NCI-H2227 treated with DMSO at 0.1 percent for 48 hours (cell line): Measurements from ENCODE around the gene GASK1A.
"Not testable (repeated sequence)": the region's sequence is repeated elsewhere in the genome, so short reads cannot be mapped to it uniquely, and the experiment has no call there.

ENCODE experiments used
- DNase-seq: peaks from one replicate; lab custom pipeline; 2025; lab: John Stamatoyannopoulos, UW

The GASK1A gene

GRCh38 chr3:42979044-42979972, at the start of gene GASK1A:
TSS of gene GASK1A (plus strand) at chr3:42979311. CDS start at chr3:42979643, 332 bp downstream.
- DNase-seq: no peak

GRCh38 chr3:42934111-42934510, 45.0 kb upstream of the GASK1A start:
- DNase-seq: no peak

DNA sequence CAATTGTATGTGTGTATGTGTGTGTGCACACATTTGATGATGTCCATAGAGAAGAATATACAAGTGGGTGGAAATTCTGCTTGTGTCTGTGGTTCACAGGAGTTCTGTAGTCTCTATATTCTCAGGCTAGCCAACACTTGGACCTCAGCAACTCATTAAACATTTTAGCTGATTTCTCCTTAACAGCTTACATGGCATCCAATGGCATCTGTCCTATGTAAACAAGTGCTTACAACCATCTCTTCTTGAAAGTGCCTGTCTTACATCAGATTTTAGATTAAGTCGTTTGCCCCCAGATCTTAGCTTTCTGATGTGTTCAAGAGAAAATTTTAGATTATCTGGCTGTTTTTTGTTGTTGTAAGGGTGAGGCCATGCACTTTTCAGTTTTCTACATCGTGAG, 44.2 kb upstream of the GASK1A start:
- DNase-seq: no peak

DNA sequence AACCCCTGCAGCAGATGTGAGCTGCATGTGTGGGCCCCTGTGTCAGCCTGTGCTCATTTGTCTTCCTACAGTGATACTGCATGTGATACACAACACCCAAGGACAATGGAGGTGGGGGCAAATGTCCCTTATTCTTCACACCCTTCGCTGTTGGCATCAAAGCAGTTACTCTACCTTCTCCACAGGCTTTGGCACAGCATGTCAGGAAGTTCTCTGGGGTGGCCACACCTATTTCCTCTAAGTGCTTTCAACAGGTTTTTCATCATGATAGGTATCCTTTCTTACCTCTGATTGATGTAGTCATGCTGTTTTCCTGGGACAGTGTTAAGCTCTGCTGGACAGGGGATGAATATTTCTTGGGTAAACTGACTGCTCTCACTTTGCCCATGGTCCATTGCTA, 43.6 kb upstream of the GASK1A start:
- DNase-seq: no peak

- DNase-seq: no peak
Measured at GRCh38 chr3:42936157-42936981, 42.7 kb upstream of the GASK1A start.

GRCh38 chr3:42937334-42937733, 41.8 kb upstream of the GASK1A start:
- no peak for DNase-seq

DNA sequence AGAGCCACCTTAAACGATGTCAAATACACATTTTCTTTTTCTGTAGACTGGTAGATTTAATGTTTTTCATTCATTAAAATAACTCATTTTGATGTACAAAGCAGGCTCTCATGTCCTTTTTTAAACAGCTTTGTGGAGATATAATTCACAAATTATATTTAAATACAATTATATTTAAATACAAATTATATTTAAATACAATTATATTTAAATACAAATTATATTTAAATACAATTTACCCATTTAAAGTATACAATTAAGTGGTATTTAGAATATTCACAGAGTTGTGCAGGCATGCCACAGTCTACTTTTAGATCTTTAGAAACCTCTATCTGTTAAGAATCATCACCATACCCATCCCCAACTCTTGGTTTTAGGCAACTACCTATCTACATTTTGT, 36.4 kb upstream of the GASK1A start:
- DNase-seq: no peak

DNA sequence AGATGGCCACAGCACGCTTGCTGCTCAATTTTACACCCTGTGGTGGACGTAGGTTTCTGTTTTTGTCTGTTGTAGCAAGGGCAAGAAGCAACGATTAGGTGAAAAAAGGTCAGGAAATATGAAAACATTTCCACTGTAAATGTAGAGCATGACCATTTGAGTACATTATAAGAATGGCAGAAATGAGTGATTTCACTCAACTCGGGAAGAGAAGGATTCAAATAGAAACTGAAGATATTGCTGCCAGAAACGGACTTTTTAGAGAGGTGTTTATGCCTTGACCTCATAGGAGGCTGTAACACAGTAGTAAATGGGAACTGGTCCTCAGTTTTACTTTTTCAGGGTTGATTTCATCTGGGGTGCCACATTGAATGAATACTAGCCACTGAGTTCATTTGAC, 33.1 kb upstream of the GASK1A start:
- DNase-seq: no peak

DNA sequence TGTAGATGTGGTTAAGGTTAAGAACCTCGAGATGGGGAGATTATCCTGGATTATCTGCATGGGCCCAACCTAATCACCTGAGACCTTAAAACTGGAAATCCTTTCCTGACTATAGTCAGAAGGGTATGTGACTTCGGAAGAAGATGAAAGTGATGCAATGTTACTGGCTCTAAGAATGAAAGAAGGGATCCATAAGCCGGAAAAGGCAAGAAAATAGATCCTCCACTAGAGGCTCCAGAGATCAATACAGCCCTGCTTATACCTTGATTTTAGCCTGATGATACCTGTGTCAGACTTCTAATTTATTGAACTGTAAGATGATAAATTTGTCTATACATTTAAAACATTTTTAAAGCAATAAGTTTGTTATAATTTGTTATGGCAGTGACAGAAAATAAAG, 21.5 kb upstream of the GASK1A start:
- no peak for DNase-seq

DNA sequence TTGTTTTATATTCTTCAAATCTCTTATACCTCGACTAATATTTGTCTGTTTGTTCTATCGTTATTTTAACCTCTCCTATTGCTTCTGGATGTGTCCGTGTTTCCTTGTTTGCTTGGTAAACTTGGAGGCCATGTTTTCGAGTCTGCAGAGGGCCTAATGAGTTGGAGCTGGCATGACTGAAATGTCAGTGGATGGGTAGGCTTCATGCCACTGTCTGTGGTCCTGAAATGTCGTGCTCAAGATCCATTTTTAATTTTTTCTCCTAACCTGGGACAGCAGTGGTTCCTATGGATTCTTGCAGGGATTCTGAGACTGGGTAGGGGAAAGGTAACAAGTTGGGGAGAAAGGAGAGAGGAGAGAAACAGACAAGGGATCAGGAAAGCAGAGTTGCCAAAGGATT, 18.8 kb upstream of the GASK1A start:
- no peak for DNase-seq

DNA sequence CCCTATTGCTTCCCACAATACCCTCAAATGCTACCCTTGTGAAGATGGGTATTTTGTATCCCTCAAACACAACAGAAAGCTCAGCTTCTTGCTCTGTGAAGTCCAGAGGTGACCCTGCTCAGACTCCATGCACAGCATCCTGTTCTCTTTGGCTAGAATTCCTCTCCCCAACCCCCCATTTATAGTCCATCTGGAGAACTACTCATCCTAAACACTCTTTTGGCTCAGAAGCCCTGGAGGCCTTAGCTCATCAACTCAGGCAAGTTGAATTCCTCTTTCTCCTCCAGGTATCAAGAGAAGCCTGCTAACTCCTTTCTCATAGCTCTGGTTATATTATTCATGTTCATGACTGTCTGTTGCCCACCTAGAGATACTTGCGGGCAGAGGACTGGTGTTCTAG, 18.3 kb upstream of the GASK1A start:
- DNase-seq: no peak

- DNase-seq: peak; percentile 30
Measured at GRCh38 chr3:42961633-42962032, 17.5 kb upstream of the GASK1A start.

GRCh38 chr3:42963269-42963668, 15.8 kb upstream of the GASK1A start:
- no peak for DNase-seq

- DNase-seq: no peak
Measured at GRCh38 chr3:42964266-42964665, 14.8 kb upstream of the GASK1A start.

DNA sequence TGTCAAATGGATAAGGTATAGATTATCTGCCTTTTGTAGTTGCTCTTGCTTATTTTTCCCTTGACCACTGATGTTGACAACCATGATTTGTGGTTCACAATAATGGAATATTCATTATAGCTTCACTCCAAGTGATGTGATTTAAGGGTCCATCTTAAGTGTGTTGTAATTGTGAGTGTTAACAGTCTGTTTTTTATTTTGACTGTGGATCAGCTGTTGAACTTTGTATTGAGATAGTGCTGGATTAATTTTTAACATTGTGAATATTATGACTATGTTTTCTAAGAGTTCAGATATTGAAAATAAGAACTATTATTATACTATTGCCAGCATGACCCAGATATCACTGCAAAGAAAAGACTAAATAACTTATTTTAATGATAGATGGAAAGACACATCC, 8.6 kb upstream of the GASK1A start:
- DNase-seq: no peak

GRCh38 chr3:42970976-42971772, 7.9 kb upstream of the GASK1A start:
- no peak for DNase-seq

DNA sequence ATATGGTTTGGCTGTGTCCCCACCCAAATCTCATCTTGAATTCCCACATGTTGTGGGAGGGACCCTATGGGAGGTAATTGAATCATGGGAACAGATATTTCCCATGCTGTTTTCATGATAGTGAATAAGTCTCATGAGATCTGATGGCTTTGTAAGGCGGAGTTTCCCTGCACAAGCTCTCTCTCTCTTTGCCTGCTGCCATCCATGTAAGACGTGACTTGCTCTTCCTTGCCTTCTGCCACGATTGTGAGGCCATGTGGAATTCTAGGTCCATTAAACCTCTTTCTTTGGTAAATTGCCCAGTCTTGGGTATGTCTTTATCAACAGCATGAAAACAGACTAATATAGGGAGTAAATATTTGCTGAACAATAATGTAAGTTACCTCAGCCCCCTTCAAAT, 4.2 kb upstream of the GASK1A start:
- not testable (repeated sequence) for DNase-seq

- DNase-seq: no peak
Measured at GRCh38 chr3:42975456-42975855, 3.7 kb upstream of the GASK1A start.

DNA sequence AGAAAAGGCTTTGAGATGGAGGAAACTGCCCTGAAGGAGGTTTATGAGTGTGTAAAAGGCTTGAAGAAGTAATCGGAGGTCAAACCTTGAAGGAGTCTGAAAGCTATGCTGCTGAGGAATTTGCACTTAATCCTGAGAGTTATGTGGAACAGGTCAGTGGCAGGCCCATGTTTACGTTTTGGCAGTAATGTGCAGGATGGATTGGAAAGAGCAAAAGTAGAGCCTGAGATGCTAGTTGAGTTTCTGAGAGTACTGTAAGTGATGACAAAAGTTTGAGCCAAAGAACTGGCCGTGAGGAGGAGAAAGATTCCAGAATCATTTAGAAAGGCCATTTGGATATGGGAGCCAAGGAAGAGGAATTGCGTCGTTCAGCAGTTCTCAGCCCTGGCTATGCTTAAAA, 3.2 kb upstream of the GASK1A start:
- no peak for DNase-seq

GRCh38 chr3:42980209-42980608, 1.1 kb downstream of the GASK1A start:
- DNase-seq: no peak

DNA sequence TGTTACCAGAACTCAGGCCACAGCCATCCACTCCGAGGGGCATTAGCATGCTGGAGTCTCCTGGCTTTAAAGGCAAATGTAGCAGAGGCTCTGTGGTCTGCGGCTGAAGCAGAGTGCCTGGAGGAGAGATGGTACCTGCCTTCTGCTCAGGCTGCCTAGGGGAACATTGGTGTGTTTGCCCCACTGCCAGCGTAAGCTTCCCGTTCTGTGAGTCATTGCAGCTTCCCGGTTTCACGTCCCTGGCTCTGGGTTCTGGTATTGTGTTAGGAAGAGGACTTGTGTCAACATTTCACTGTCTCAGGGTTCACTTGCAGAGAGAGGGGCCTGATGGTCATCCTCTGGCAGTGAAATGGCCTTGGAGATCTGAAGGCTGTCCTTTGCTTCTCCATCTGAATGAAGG, 1.8 kb downstream of the GASK1A start:
- no peak for DNase-seq
